ENCODE measurements around the gene PARP14.
"Not testable (repeated sequence)": the region's sequence is repeated elsewhere in the genome, so short reads cannot be mapped to it uniquely, and the experiment has no call there.

PARP14 gene, protein sequence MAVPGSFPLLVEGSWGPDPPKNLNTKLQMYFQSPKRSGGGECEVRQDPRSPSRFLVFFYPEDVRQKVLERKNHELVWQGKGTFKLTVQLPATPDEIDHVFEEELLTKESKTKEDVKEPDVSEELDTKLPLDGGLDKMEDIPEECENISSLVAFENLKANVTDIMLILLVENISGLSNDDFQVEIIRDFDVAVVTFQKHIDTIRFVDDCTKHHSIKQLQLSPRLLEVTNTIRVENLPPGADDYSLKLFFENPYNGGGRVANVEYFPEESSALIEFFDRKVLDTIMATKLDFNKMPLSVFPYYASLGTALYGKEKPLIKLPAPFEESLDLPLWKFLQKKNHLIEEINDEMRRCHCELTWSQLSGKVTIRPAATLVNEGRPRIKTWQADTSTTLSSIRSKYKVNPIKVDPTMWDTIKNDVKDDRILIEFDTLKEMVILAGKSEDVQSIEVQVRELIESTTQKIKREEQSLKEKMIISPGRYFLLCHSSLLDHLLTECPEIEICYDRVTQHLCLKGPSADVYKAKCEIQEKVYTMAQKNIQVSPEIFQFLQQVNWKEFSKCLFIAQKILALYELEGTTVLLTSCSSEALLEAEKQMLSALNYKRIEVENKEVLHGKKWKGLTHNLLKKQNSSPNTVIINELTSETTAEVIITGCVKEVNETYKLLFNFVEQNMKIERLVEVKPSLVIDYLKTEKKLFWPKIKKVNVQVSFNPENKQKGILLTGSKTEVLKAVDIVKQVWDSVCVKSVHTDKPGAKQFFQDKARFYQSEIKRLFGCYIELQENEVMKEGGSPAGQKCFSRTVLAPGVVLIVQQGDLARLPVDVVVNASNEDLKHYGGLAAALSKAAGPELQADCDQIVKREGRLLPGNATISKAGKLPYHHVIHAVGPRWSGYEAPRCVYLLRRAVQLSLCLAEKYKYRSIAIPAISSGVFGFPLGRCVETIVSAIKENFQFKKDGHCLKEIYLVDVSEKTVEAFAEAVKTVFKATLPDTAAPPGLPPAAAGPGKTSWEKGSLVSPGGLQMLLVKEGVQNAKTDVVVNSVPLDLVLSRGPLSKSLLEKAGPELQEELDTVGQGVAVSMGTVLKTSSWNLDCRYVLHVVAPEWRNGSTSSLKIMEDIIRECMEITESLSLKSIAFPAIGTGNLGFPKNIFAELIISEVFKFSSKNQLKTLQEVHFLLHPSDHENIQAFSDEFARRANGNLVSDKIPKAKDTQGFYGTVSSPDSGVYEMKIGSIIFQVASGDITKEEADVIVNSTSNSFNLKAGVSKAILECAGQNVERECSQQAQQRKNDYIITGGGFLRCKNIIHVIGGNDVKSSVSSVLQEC (N-terminal part only)

DNA sequence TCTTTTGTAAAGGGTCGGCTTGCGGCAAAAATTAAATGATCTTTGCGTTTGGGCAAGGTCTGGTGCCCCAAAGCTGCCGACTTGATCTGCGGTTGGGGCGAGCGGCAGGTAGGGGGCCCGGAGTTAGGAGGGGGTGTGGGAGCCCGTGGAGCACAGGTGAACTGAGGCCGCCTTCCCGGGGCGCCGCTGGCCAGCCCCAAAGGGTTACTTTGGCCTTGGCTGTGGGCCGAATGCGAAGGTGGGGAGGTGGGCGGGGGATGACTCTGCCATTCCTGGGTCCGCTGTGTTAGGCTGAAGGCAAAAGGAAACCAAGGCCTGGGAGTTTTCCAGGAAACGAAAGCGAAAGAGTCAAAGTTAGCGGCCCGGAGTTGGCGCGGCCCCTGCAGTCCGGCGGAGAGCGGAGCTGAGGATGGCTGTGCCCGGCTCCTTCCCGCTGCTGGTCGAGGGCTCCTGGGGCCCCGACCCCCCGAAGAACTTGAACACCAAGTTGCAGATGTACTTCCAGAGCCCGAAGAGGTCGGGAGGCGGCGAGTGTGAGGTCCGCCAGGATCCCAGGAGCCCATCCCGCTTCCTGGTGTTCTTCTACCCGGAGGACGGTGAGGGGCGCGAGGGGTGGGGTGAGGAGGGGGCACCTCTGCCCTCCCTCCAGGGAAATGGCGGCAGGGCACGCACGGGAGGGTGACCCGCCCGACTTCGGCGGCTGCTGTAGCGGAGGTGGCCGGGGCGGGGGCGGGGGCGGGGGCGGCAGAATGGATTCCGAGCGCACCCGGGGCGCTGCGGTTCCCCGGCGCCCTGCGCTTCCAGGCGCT is at the start of gene PARP14:
PARP14 (plus strand) TSS at position 365 of the 809 bp plus-strand sequence; CDS start at position 410, 45 bp downstream.
- no peak for DNase-seq

- DNase-seq = no peak
These were observed 44.9 kb upstream of the PARP14 start for GRCh38 chr3:122635789-122636188.

DNA sequence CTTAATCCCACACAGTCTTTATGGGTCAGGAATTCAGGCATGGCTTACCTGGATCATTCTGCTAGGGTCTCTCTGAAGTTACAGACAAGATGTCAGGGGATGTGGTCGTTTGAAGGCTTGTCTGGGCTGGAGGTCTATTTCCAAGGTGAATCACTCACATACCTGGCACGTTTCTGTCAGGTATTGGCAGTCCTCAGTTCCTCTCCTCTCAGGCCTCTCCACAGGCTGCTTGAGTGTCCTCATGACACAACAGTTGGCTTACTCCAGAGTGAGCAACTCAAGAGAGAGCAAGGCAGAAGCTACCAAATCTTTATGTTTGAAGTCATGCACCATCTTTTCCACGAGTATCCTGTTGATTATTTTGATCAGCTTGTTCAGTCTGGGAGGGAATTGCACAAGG is 43.9 kb upstream of the PARP14 start:
- DNase-seq = no peak

GRCh38 chr3:122640437-122640999 is 40.1 kb upstream of the PARP14 start:
- no peak for DNase-seq

DNA sequence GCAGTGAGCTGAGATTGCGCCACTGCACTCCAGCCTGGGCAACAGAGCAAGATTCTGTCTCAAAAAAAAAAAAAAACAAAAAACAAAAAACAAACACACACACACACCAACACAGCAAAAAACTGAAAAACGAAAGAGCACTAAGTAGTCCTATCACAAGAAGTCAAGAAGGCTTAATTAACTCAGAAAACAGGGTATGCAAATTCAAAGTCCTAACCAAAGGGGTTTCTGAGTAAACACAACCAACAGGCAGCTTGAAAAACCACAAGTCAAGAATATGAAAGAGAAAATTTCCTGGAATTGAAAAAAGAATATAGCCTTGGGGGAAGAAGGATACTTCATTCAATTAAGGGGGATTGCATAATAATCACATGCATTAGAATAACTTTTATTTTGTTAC is 37.7 kb upstream of the PARP14 start:
- no peak for DNase-seq

GRCh38 chr3:122646146-122646988 is 34.3 kb upstream of the PARP14 start:
- no peak for DNase-seq

- not testable (repeated sequence) for DNase-seq
These were observed 29.3 kb upstream of the PARP14 start for GRCh38 chr3:122651233-122651907.

DNA sequence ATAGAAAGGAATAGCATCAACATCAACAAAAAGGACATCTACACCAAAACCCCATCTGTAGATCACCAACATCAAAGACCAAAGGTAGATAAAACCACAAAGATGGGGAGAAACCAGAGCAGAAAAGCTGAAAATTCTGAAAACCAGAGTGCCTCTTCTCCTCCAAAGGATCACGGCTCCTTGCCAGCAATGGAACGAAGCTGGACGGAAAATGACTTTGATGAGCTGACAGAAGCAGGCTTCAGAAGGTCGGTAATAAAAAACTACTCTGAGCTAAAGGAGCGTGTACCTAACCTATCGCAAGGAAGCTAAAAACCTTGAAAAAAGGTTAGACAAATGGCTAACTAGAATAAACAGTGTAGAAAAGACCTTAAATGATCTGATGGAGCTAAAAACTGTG is 28.7 kb upstream of the PARP14 start:
- DNase-seq = not testable (repeated sequence)

GRCh38 chr3:122658336-122658735 is 22.3 kb upstream of the PARP14 start:
- DNase-seq = not testable (repeated sequence)

GRCh38 chr3:122660297-122660974 is 20.2 kb upstream of the PARP14 start:
- DNase-seq = no peak

DNA sequence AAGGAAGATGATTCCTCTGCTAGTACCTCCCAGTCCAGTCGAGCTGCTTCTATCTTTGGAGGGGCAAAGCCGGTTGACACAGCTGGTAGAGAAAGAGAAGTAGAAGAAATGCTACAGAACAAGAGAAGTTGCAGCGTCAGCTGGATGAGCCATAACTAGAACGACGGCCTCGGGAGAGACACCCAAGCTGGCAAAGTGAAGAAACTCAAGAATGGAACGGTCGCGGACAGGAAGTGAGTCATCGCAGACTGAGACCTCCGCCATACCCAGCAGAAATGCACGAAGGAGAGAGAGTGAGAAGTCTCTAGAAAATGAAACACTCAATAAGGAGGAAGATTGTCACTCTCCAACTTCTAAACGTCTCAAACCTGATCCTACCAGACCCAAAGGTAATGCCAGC is 19.0 kb upstream of the PARP14 start:
- no peak for DNase-seq

DNA sequence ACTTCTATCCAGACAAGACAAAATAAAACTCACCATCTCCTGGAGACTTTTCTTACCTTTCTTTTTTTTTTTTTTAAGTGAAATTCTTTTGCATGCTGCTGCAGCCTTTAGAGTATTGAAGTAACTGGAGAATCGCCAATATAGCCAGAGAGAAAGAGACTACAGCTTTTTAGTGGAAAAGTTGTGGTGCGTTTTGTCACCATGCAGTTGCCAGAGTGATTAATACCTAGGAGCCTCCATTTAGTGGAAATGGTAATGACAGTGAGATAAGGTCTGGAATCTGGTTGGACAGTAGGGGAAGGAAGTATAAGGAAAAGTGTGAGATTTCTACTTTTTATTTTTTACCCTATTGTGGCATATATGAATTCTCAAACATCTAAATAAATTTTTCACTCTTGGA is 18.1 kb upstream of the PARP14 start:
- DNase-seq = no peak

DNA sequence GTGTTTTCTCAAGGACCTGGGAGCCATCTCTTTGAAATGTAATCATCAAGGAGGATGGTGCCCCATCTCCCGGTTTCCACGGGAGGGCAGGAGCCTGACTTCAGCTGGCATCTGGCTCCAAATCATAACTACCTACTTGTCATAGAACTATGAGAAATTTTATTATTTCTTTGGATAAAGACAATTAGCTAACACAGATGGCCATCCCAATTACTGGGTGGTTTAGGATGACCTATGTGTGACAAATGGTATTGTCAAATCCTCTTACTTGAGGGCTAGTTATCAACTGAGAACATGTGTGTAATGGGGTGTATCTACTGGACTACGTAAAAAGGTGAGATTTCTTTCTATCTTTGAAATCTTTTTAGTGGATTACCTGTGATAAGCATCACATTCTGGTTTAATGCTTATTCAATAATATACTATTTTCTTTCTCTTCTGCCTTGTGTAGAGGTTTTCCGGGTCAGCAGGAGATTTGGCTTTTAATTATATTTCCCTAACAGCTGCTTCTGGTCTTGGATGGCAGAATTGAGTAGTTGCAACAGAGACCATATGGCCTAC is 15.3 kb upstream of the PARP14 start:
- peak; percentile 46 for DNase-seq

- peak; percentile 39 for DNase-seq
These were observed 14.8 kb upstream of the PARP14 start for GRCh38 chr3:122665881-122666280.

GRCh38 chr3:122668930-122669730 is 11.5 kb upstream of the PARP14 start:
- no peak for DNase-seq

GRCh38 chr3:122671553-122671952 is 9.1 kb upstream of the PARP14 start:
- DNase-seq = no peak

GRCh38 chr3:122674339-122674738 is 6.3 kb upstream of the PARP14 start:
- DNase-seq = no peak

DNA sequence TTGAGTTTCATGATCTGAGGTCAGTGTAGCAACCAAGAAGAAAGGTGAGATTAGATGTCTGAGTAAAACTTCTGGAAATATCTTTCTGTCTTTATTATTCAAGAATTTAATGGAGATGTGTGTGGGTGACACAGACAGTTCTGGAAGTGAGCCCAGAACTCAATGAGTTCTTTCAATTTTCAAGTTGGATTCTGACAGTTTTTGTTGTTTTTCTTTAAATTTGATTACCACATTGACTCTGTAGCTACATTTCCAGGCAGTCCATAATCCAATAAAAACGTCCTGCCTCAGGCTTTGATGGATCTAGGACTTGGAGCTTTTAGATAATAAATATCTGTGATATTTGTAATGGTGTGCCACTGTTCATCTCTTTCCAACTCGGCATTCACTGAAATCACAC is 3.9 kb upstream of the PARP14 start:
- DNase-seq = no peak
